HTR-8/SVneo (cell line): ENCODE measurements around the gene AMOTL2.

Experiments used
- DNase-seq: peaks from one replicate; pipeline ENCODE4 v3.0.0; 2011; ENCODE audit warnings: low spot score, mixed read lengths; ENCODE audit not compliant: insufficient read length
- FAIRE-seq: peaks from 2 replicates; lab custom pipeline; 2011; peaks lifted over from hg19 to GRCh38; lab: Jason Lieb, UNC

The AMOTL2 gene

GRCh38 chr3:134322286-134322685, 52.0 kb downstream of the AMOTL2 start:
- DNase-seq (no peak), FAIRE-seq (no peak)

GRCh38 chr3:134320749-134321148, 53.5 kb downstream of the AMOTL2 start:
- DNase-seq (no peak), FAIRE-seq (peak; percentile 77)

- no peak for FAIRE-seq
These were observed 54.3 kb downstream of the AMOTL2 start for GRCh38 chr3:134319931-134320330.

GRCh38 chr3:134318166-134318565, 56.1 kb downstream of the AMOTL2 start:
- DNase-seq = no peak
- no peak for FAIRE-seq

More at GRCh38 chr3:134319931-134320330, 54.3 kb downstream of the AMOTL2 start:
- no peak for DNase-seq

- DNase-seq (no peak), FAIRE-seq (peak; percentile 73)
These were observed 56.9 kb downstream of the AMOTL2 start for GRCh38 chr3:134317106-134317947.

- FAIRE-seq (peak; percentile 20), DNase-seq (no peak)
These were observed 58.8 kb downstream of the AMOTL2 start for GRCh38 chr3:134315286-134316106.

GRCh38 chr3:134314588-134315285, 59.5 kb downstream of the AMOTL2 start:
- DNase-seq (no peak), FAIRE-seq (peak; percentile 69)

GRCh38 chr3:134313847-134314587, 60.2 kb downstream of the AMOTL2 start:
- FAIRE-seq (no peak), DNase-seq (no peak)

GRCh38 chr3:134312873-134313846, 61.1 kb downstream of the AMOTL2 start:
- peak; percentile 72 for DNase-seq
- peak; percentile 9 for FAIRE-seq

GRCh38 chr3:134312072-134312872, 62.0 kb downstream of the AMOTL2 start:
- FAIRE-seq (no peak), DNase-seq (no peak)

GRCh38 chr3:134311693-134312071, 62.6 kb downstream of the AMOTL2 start:
- DNase-seq = no peak
- no peak for FAIRE-seq

GRCh38 chr3:134311265-134311664, 63.0 kb downstream of the AMOTL2 start:
- FAIRE-seq (no peak), DNase-seq (no peak)

- DNase-seq (no peak), FAIRE-seq (no peak)
These were observed 64.1 kb downstream of the AMOTL2 start for GRCh38 chr3:134309987-134310700.

GRCh38 chr3:134308350-134308891, 65.8 kb downstream of the AMOTL2 start:
- DNase-seq = peak; percentile 78
- peak; percentile 94 for FAIRE-seq

- no peak for DNase-seq
- FAIRE-seq = no peak
These were observed 66.8 kb downstream of the AMOTL2 start for GRCh38 chr3:134307425-134307824.

- FAIRE-seq (no peak), DNase-seq (no peak)
These were observed 67.9 kb downstream of the AMOTL2 start for GRCh38 chr3:134306320-134306719.
